SK-N-SH (cell line): Measurements from ENCODE around the gene PERM1.

ENCODE experiments used
- EZH2phosphoT487 ChIP-seq: fragments of 200-600 bp; sonication (generic); IDR thresholded peaks from 2 replicates; pipeline ENCODE4 v1.6.1; 2017; ENCODE audit warnings: low read depth, mixed run types, mild to moderate bottlenecking, antibody characterized with exemption, moderate library complexity, borderline replicate concordance
- GABPA ChIP-seq: IDR thresholded peaks from 2 replicates; pipeline ENCODE4 v1.4.0; 2012; ENCODE audit warnings: low read depth, mild to moderate bottlenecking
- JUND ChIP-seq: IDR thresholded peaks from 2 replicates; pipeline ENCODE4 v1.4.0; 2012
- POLR2AphosphoS5 ChIP-seq: IDR thresholded peaks from 2 replicates; pipeline ENCODE4 v1.6.1; 2012; ENCODE audit warnings: low read depth, low read length
- RCOR1 ChIP-seq: fragments of 150-350 bp; IDR thresholded peaks from 2 replicates; pipeline ENCODE4 v1.6.1; 2017; ENCODE audit warnings: antibody characterized with exemption, low read length
- REST ChIP-seq: IDR thresholded peaks from 2 replicates; pipeline ENCODE4 v1.6.1; 2012; ENCODE audit warnings: mild to moderate bottlenecking, low read depth, low read length, moderate library complexity
- TAF1 ChIP-seq: IDR thresholded peaks from 2 replicates; pipeline ENCODE4 v1.6.1; 2012; ENCODE audit warnings: low read depth, mild to moderate bottlenecking, low read length, moderate library complexity, borderline replicate concordance
- USF2 ChIP-seq: fragments of 150-350 bp; IDR thresholded peaks from 2 replicates; pipeline ENCODE4 v1.6.1; 2017; ENCODE audit warnings: antibody characterized with exemption, low read length, low read depth, borderline replicate concordance
- YY1 ChIP-seq: IDR thresholded peaks from 2 replicates; pipeline ENCODE4 v1.4.0; 2012; ENCODE audit warnings: low read depth, mild to moderate bottlenecking
- TF ChIP-seq, protein P1 (sequence below): IDR thresholded peaks from 2 replicates; pipeline ENCODE4 v1.4.0; 2012; ENCODE audit warnings: low read depth, borderline replicate concordance
- TF ChIP-seq, protein P2 (sequence below): fragments of 200-600 bp; sonication (generic); IDR thresholded peaks from 2 replicates; pipeline ENCODE4 v1.6.1; 2017; ENCODE audit warnings: antibody characterized with exemption, mild to moderate bottlenecking, moderate library complexity

- TF ChIP-seq, protein P1, sequence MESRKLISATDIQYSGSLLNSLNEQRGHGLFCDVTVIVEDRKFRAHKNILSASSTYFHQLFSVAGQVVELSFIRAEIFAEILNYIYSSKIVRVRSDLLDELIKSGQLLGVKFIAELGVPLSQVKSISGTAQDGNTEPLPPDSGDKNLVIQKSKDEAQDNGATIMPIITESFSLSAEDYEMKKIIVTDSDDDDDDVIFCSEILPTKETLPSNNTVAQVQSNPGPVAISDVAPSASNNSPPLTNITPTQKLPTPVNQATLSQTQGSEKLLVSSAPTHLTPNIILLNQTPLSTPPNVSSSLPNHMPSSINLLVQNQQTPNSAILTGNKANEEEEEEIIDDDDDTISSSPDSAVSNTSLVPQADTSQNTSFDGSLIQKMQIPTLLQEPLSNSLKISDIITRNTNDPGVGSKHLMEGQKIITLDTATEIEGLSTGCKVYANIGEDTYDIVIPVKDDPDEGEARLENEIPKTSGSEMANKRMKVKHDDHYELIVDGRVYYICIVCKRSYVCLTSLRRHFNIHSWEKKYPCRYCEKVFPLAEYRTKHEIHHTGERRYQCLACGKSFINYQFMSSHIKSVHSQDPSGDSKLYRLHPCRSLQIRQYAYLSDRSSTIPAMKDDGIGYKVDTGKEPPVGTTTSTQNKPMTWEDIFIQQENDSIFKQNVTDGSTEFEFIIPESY: no peak
- no peak for TF ChIP-seq GABPA
- TF ChIP-seq EZH2phosphoT487: no peak
- TF ChIP-seq, protein P2, sequence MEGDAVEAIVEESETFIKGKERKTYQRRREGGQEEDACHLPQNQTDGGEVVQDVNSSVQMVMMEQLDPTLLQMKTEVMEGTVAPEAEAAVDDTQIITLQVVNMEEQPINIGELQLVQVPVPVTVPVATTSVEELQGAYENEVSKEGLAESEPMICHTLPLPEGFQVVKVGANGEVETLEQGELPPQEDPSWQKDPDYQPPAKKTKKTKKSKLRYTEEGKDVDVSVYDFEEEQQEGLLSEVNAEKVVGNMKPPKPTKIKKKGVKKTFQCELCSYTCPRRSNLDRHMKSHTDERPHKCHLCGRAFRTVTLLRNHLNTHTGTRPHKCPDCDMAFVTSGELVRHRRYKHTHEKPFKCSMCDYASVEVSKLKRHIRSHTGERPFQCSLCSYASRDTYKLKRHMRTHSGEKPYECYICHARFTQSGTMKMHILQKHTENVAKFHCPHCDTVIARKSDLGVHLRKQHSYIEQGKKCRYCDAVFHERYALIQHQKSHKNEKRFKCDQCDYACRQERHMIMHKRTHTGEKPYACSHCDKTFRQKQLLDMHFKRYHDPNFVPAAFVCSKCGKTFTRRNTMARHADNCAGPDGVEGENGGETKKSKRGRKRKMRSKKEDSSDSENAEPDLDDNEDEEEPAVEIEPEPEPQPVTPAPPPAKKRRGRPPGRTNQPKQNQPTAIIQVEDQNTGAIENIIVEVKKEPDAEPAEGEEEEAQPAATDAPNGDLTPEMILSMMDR: no peak
- no peak for TF ChIP-seq USF2
- TF ChIP-seq POLR2AphosphoS5: no peak
- TF ChIP-seq REST: no peak
- TF ChIP-seq YY1: no peak
- no peak for TF ChIP-seq RCOR1
- TF ChIP-seq TAF1: no peak
- no peak for TF ChIP-seq JUND
These were observed 51.2 kb downstream of the PERM1 start for GRCh38 chr1:930633-931138.
